Measurements from ENCODE around the gene TMEM126B. TPM values are rescaled to one million over a fixed set of nuclear protein-coding genes. Genes with fewer than 3 reads are reported as not detected.

The TMEM126B gene
- total RNA-seq, 1 donor from 2014 or later = 51.3 TPM

DNA sequence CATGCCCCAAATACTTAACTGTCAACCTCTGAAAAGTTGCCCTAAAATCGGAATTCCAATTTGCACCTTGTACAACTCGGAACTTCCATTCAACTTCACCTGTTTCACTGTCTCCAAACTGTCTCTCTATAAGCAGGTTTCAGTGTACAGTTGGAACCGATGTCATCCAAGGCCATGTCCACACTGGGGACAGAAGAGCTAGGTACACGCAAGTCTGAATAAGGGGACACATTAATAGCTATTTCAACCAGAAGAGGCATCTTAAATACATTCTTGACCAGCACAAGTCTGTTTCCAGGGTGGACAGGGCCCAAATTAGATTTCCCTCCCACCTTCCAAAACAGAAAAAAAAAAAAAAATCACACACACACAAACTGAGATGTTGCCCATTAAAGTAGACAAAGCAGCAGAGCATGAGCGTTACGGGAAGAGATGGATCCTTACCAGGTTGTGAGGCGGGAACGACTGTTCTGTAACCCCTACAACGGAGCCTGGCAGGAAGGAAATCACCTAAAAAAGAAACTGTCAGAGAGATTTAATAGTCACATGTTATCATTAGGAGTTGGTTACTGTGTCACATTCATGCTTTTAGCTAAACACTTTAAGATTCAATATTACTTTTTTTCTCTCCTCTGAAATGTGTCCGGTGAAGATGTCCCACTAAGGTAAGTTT lies 34.8 kb downstream of the TMEM126B start:
- H3K4me3 ChIP-seq (ENCODE audit: insufficient read depth, low read depth, low read length) = peak overlapping the region; percentile 95
- peak overlapping the region; percentile 98 for H3K4me2 ChIP-seq (ENCODE audit: low read length)
- H2AFZ ChIP-seq (ENCODE audit: low read depth, low read length) = no peak overlapping the region
- H3K9ac ChIP-seq (ENCODE audit: low read length) = peak overlapping the region; percentile 97
- peak overlapping the region; percentile 98 for H3K27ac ChIP-seq (ENCODE audit: low read depth, low read length)
- H3K36me3 Mint-ChIP-seq (ENCODE audit: low read depth, unreplicated experiment) = peaks cover 8% of the 10 kb centered on the region
- H3K4me3 Mint-ChIP-seq (ENCODE audit: unreplicated experiment) = peak overlapping the region; percentile 99
- H3K36me3 ChIP-seq (ENCODE audit: insufficient read depth, low read length) = peaks cover 14% of the 10 kb centered on the region
- peaks cover 24% of the 10 kb centered on the region for H3K4me1 Mint-ChIP-seq (ENCODE audit: low read depth, unreplicated experiment)
- FAIRE-seq (no peak), DNase-seq (ENCODE audit: low read depth) (no peak)
- peaks cover 67% of the 10 kb centered on the region for H3K79me2 ChIP-seq (ENCODE audit: insufficient read depth, low read length)
- H3K27ac Mint-ChIP-seq (ENCODE audit: unreplicated experiment) = peak overlapping the region; percentile 97
- TF ChIP-seq, protein P1, sequence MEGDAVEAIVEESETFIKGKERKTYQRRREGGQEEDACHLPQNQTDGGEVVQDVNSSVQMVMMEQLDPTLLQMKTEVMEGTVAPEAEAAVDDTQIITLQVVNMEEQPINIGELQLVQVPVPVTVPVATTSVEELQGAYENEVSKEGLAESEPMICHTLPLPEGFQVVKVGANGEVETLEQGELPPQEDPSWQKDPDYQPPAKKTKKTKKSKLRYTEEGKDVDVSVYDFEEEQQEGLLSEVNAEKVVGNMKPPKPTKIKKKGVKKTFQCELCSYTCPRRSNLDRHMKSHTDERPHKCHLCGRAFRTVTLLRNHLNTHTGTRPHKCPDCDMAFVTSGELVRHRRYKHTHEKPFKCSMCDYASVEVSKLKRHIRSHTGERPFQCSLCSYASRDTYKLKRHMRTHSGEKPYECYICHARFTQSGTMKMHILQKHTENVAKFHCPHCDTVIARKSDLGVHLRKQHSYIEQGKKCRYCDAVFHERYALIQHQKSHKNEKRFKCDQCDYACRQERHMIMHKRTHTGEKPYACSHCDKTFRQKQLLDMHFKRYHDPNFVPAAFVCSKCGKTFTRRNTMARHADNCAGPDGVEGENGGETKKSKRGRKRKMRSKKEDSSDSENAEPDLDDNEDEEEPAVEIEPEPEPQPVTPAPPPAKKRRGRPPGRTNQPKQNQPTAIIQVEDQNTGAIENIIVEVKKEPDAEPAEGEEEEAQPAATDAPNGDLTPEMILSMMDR (IDR thresholded peaks at IDR 0.05; ENCODE audit: insufficient read depth, low read depth, low read length) = no peak
- TF ChIP-seq EZH2 (IDR thresholded peaks at IDR 0.05; ENCODE audit: insufficient read depth, low read length) = no peak
- H4K20me1 ChIP-seq (ENCODE audit: insufficient read depth, low read length) = peaks cover 58% of the 10 kb centered on the region
- peaks cover 20% of the 10 kb centered on the region for H3K4me1 ChIP-seq (ENCODE audit: insufficient read depth, low read length)
- no peaks in the 10 kb centered on the region for H3K9me3 ChIP-seq (ENCODE audit: insufficient read depth, low read depth, low read length)
- H3K27me3 ChIP-seq (ENCODE audit: insufficient read depth, low read length) = no peaks in the 10 kb centered on the region
- H3K27me3 Mint-ChIP-seq (ENCODE audit: low read depth, unreplicated experiment) = no peaks in the 10 kb centered on the region
- H3K9me3 Mint-ChIP-seq (ENCODE audit: unreplicated experiment) = no peaks in the 10 kb centered on the region

DNA sequence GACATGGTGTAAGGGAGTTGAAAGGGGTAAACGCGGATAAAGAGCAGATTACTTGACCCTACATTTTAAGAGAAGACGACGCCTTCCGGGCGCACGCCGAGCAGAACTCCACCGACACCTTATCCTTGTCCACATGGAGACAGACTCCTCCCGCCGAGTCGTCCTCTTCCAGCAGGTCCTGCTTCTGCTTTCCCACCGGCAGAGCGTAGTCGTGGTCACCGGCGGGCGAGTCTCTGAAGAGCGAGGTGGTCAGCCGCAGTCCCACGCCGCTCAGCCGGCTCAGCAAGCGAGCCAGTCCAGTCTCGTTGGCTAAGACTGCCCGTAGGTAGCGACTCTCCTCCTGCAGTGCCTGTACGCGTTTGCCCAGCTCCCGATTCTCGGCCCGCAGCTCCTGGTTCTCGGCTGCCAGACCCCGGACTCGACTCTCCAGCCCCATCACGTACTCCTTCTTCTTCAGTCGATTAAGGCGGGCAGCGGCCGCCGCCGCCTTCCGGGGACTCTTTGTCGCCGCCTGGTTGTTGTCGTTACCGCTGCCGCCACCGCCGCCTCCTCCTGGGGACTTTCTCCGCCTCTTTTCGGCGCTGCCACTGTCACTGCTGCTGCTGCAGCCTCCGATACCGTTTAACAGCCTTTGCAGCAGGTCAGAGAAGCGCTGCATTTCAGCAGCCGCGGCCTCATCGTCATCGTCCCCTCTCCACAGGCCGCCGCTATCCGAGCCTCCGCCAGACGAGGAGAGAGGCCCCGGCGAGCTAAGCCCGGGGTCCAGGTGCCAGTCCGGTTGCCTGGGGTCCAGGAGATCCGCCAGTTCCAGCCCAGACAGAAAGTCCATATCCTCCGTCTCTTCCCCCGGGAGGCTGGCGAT lies 35.6 kb downstream of the TMEM126B start:
- H3K4me3 ChIP-seq (ENCODE audit: insufficient read depth, low read depth, low read length) = peak overlapping the region; percentile 95
- H3K4me1 ChIP-seq (ENCODE audit: insufficient read depth, low read length) = peaks cover 20% of the 10 kb centered on the region
- no peaks in the 10 kb centered on the region for H3K9me3 ChIP-seq (ENCODE audit: insufficient read depth, low read depth, low read length)
- H3K27ac Mint-ChIP-seq (ENCODE audit: unreplicated experiment) = peak overlapping the region; percentile 97
- H3K36me3 ChIP-seq (ENCODE audit: insufficient read depth, low read length) = peaks cover 11% of the 10 kb centered on the region
- peaks cover 8% of the 10 kb centered on the region for H3K36me3 Mint-ChIP-seq (ENCODE audit: low read depth, unreplicated experiment)
- H3K9ac ChIP-seq (ENCODE audit: low read length) = peak overlapping the region; percentile 97
- no peaks in the 10 kb centered on the region for H3K9me3 Mint-ChIP-seq (ENCODE audit: unreplicated experiment)
- peaks cover 52% of the 10 kb centered on the region for H4K20me1 ChIP-seq (ENCODE audit: insufficient read depth, low read length)
- no peak overlapping the region for H2AFZ ChIP-seq (ENCODE audit: low read depth, low read length)
- peak overlapping the region; percentile 98 for H3K27ac ChIP-seq (ENCODE audit: low read depth, low read length)
- H3K4me1 Mint-ChIP-seq (ENCODE audit: low read depth, unreplicated experiment) = peaks cover 21% of the 10 kb centered on the region
- H3K79me2 ChIP-seq (ENCODE audit: insufficient read depth, low read length) = peaks cover 59% of the 10 kb centered on the region
- peak overlapping the region; percentile 98 for H3K4me2 ChIP-seq (ENCODE audit: low read length)
- TF ChIP-seq, protein P1 (IDR thresholded peaks at IDR 0.05; ENCODE audit: insufficient read depth, low read depth, low read length) = peak; percentile 19
- no peak for TF ChIP-seq EZH2 (IDR thresholded peaks at IDR 0.05; ENCODE audit: insufficient read depth, low read length)
- H3K27me3 Mint-ChIP-seq (ENCODE audit: low read depth, unreplicated experiment) = no peaks in the 10 kb centered on the region
- FAIRE-seq (no peak), DNase-seq (ENCODE audit: low read depth) (peak; percentile 29)
- H3K27me3 ChIP-seq (ENCODE audit: insufficient read depth, low read length) = no peaks in the 10 kb centered on the region
- peak overlapping the region; percentile 99 for H3K4me3 Mint-ChIP-seq (ENCODE audit: unreplicated experiment)

Measured in astrocyte (in vitro differentiated cells and primary cell).